NK-92 (cell line): Measurements from ENCODE around the gene MADCAM1.

ENCODE experiments used
- DNase-seq: peaks from one replicate; lab custom pipeline; 2025; ENCODE audit not compliant: unreplicated experiment; lab: John Stamatoyannopoulos, UW

MADCAM1 gene

GRCh38 chr19:488505-489417 lies 7.5 kb upstream of the MADCAM1 start:
- peak; percentile 32 for DNase-seq

- no peak for DNase-seq
Observed at GRCh38 chr19:489418-490196, 6.7 kb upstream of the MADCAM1 start.

- DNase-seq: no peak
Observed at GRCh38 chr19:491146-491741, 5.0 kb upstream of the MADCAM1 start.

- no peak for DNase-seq
Observed at GRCh38 chr19:492091-492531, 4.2 kb upstream of the MADCAM1 start.

GRCh38 chr19:493391-494170 lies 2.7 kb upstream of the MADCAM1 start:
- DNase-seq: no peak

GRCh38 chr19:494171-495080 lies 1.9 kb upstream of the MADCAM1 start:
- DNase-seq: no peak

GRCh38 chr19:495081-495401 lies 1.2 kb upstream of the MADCAM1 start:
- no peak for DNase-seq

GRCh38 chr19:495402-496111 lies 729 bp upstream of the MADCAM1 start:
- no peak for DNase-seq

- no peak for DNase-seq
Observed at GRCh38 chr19:496986-497385, 700 bp downstream of the MADCAM1 start.

GRCh38 chr19:497491-497868 lies 1.2 kb downstream of the MADCAM1 start:
- no peak for DNase-seq

- no peak for DNase-seq
Observed at GRCh38 chr19:497869-498510, 1.7 kb downstream of the MADCAM1 start.

- no peak for DNase-seq
Observed at GRCh38 chr19:498511-498891, 2.2 kb downstream of the MADCAM1 start.

- DNase-seq: no peak
Observed at GRCh38 chr19:498977-499623, 2.8 kb downstream of the MADCAM1 start.

GRCh38 chr19:501646-502045 lies 5.4 kb downstream of the MADCAM1 start:
- no peak for DNase-seq

- DNase-seq: no peak
Observed at GRCh38 chr19:504616-505015, 8.3 kb downstream of the MADCAM1 start.

GRCh38 chr19:506404-507285 lies 10.4 kb downstream of the MADCAM1 start:
- peak; percentile 55 for DNase-seq
